Suppressor macrophage treated with lipopolysaccharide for 1 hour (primary cell): ENCODE measurements around the gene PLA2G2E.
"Not testable (repeated sequence)": the region's sequence is repeated elsewhere in the genome, so short reads cannot be mapped to it uniquely, and the experiment has no call there.

ENCODE experiments used
- DNase-seq, 3 donors: peaks; one replicate each; pipeline ENCODE4 v3.0.0-alpha.2; 2020 to 2022

The PLA2G2E gene

DNA sequence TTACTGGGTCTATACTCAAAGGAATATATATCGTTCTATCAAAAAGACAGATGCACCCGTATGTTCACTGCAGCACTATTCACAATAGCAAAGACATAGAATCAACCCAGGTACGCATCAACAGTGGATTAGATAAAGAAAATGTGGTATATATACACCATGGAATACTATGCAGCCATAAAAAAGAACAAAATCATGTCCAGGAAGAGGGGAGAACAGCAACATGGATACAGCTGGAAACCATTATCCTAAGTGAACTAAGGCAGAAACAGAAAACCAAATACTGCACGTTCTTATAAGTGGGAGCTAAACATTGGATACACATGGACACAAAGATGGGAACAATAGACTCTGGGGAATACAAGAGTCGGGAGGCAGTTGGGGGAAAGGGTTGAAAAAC lies 42.6 kb downstream of the PLA2G2E start:
- DNase-seq: not testable (repeated sequence)

DNA sequence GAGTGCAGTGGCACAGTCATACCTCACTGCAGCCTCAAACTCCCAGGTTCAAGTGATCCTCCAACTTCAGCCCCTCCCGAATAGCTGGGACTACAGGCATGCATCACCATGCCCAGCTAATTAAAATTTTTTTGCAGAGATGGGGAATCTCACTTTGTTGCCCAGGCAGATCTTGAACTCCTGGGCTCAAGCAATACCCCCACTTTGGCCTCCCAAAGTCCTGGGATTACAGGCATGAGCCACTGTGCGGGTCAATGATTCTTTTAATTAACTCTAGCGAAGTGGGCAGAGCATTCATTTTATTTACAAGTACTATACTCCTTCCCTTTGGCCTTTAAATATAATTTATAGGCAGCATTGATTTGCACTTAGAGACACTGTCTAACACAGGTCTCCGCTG lies 43.8 kb downstream of the PLA2G2E start:
- DNase-seq: no peak

DNA sequence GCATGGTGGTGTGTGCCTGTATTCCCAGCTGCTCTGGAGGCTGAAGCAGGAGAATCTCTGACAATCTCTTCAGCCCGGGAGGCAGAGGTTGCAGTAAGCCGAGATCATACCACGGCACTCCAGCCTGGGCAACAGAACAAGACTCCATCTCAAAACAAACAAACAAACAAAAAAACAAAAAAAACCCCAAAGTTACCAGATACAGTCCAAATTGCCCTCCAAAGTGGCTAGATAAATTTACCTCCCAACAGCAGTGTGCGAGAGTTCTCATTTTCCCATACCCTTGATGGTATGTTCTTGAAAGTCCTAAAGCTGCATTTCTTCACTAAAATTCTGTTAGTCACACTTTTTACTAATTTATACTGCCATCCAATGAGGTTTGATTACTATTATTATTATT lies 44.2 kb downstream of the PLA2G2E start:
- no peak for DNase-seq

DNA sequence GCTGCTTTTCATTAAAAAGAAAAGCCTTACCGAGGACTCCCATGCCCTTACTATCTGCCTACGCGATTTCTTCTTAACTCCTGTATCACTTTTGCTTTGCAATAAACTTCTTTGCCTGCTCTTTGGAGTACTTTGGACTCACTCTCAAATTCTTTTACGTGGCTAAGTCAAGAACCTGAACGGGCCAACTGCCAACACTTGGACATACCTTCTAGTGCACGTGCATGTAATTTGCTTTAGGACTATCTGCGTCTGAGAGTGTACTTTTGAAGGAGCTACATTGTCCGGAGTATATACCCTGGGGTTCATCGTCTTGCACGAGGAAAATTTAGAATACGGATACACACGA lies 44.8 kb downstream of the PLA2G2E start:
- DNase-seq: no peak

DNA sequence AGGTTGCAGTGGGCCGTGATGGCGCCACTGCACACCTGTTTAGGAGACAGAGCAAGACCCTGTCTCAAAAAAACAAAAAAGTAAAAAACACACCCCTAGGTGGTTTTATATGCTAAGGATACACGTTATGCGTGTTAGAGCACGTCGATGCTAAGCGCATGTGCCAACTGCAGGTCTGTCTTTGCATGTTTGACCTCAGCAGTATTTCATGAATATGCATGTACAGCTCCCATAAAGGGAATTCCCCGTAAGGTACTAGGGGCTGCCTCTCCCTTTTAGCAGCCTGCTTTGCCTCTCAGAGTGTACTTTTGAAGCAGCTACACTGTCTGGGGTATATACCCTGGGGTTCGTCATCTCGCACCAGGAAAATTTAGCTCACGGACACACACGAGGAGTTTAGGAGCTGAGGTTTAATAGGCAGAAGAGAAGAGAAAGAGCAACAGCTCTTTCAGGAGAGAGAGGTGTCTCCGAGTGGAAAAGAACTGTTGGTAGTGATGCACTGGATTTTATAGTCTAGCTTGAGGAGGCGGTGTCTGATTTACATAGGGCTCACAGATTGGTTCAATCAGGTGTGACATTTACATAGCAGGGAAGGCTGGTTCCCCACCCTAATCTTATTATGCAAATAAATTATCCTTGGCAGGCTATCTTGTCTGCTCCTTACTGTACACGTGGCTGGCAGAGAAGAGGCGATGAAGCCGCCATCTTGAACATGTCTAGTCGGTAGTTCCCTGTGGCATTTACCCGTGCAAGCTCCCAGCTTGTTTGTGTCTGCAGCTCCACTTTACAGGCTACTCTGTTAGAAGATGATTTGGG lies 45.4 kb downstream of the PLA2G2E start:
- DNase-seq: no peak

DNA sequence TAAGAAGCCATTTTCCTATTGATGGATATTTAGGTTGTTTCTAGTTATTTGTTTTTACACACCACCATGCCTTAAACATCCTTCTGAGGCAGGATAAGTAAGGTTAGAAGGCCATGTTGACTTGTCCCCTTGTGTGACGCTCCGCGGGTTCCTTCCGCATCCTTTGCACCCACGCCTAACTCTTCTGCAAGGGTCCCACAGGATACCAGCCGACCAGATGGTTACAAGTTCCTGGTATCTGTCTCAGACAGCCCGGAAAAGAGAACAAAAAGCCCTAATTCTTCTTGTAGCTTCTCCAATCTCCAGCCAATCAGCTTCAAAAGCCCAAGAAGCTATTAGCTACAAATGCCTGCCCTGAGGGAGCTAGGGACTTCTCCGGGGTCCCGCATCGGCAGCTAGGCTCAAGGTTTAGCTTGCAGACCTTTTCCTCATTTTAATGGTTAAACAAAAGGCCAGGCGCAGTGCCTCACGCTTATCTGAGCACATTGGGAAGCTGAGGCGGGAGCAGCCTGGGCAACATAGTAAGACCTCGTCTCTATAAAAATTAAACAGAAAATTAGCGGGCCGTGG lies 46.2 kb downstream of the PLA2G2E start:
- no peak for DNase-seq

DNA sequence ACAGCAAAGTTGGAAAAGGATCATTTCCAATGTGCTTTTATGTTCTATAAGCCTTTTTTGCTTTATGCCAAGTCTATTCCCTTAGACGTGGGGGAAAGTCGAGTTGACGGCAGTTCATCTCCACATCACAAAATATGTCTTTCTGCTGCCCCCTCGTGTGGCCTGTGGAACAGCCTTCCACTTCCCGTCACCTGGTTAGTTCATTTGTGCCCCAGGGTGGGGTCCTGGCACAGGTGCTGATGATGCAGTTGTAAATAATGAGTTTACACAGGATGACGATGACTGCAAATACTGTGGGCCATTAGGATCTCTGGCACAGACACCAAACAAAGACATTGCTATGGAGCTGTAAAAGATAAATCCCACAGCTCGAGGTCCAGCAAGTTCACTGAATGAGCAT lies 51.2 kb downstream of the PLA2G2E start:
- no peak for DNase-seq
